ENCODE data around the gene ELMO1. TPM values are rescaled to one million over a fixed set of nuclear protein-coding genes. Genes with fewer than 3 reads are reported as not detected.

ELMO1 gene
- total RNA-seq, 1 experiment from 2014 or later: 1.1 TPM

DNA sequence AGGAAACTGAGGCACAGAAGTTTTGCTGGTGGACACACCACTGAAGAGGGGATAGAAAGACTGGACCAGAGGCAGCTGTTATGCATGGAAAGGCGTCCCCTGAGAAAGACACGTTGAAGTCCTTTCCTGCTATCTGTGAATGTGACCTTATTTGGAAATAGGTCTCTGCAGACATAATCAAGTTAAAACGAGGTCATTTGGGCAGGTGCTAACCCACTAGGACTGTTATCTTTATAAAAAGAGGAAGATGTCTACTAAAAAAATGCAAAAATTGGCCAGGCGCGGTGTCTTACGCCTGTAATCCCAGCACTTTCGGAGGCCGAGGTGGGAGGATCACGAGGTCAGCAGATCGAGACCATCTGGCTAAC, 31.6 kb downstream of the ELMO1 start (continued):
- TF ChIP-seq, protein P1, sequence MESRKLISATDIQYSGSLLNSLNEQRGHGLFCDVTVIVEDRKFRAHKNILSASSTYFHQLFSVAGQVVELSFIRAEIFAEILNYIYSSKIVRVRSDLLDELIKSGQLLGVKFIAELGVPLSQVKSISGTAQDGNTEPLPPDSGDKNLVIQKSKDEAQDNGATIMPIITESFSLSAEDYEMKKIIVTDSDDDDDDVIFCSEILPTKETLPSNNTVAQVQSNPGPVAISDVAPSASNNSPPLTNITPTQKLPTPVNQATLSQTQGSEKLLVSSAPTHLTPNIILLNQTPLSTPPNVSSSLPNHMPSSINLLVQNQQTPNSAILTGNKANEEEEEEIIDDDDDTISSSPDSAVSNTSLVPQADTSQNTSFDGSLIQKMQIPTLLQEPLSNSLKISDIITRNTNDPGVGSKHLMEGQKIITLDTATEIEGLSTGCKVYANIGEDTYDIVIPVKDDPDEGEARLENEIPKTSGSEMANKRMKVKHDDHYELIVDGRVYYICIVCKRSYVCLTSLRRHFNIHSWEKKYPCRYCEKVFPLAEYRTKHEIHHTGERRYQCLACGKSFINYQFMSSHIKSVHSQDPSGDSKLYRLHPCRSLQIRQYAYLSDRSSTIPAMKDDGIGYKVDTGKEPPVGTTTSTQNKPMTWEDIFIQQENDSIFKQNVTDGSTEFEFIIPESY (IDR thresholded peaks at IDR 0.05; ENCODE audit: extremely low read depth, insufficient replicate concordance, low read length): no peak
- TF ChIP-seq ZFX (IDR thresholded peaks at IDR 0.05): no peak
- no peak for TF ChIP-seq YY1 (IDR thresholded peaks at IDR 0.05; ENCODE audit: extremely low read depth, insufficient replicate concordance, low read depth, low read length)
- TF ChIP-seq, protein P2, sequence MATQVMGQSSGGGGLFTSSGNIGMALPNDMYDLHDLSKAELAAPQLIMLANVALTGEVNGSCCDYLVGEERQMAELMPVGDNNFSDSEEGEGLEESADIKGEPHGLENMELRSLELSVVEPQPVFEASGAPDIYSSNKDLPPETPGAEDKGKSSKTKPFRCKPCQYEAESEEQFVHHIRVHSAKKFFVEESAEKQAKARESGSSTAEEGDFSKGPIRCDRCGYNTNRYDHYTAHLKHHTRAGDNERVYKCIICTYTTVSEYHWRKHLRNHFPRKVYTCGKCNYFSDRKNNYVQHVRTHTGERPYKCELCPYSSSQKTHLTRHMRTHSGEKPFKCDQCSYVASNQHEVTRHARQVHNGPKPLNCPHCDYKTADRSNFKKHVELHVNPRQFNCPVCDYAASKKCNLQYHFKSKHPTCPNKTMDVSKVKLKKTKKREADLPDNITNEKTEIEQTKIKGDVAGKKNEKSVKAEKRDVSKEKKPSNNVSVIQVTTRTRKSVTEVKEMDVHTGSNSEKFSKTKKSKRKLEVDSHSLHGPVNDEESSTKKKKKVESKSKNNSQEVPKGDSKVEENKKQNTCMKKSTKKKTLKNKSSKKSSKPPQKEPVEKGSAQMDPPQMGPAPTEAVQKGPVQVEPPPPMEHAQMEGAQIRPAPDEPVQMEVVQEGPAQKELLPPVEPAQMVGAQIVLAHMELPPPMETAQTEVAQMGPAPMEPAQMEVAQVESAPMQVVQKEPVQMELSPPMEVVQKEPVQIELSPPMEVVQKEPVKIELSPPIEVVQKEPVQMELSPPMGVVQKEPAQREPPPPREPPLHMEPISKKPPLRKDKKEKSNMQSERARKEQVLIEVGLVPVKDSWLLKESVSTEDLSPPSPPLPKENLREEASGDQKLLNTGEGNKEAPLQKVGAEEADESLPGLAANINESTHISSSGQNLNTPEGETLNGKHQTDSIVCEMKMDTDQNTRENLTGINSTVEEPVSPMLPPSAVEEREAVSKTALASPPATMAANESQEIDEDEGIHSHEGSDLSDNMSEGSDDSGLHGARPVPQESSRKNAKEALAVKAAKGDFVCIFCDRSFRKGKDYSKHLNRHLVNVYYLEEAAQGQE (IDR thresholded peaks at IDR 0.05; ENCODE audit: low read depth): no peak

DNA sequence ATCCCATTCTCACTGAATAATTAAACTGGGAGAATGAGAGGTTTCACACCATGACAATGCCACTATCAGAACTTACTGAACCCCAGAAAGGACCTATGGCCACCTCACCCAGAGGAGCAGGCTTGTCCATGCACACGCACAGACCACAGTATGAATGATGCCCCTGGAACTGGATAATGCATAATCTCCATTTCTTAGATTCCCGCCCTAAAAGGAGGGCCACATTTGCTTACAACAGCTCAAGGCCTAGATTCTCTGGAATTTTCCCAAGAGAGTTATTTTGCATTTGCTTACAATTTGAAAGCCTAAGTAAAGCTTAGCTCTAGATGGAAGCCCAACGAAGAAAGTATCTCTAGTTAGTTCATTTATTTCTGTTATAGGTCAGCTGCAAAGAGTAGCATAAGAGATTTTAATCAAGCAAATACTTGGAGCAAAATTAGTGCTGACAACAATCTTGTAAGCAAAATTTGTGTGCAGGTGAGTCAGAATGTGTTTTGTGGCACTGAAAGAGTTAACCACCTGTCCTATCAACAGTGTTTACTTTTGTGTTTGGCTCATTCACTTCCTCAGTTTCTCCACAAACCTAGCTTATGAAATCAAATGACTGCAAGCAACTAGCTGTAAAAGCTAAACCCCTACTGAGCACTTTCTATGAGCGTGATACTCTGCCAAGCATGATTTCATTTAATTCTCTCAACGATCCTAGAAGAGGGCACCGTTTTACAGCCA, 32.1 kb downstream of the ELMO1 start:
- H3K4me3 ChIP-seq (replicated peaks in 1 of 2; ENCODE audit: low read depth in 1 of 2, low read length in 2 of 2): no peak overlapping the region
- H4K20me1 ChIP-seq (ENCODE audit: insufficient read depth): no peaks in the 10 kb centered on the region
- BruUV-seq (replicated peaks): no TSS peak
- H3K9ac ChIP-seq (ENCODE audit: low read length): no peak overlapping the region
- no peaks in the 10 kb centered on the region for H3K36me3 ChIP-seq (ENCODE audit: control insufficient read depth in 1 of 2, insufficient read depth in 2 of 2, low read length in 2 of 2)
- H3K9me2 ChIP-seq (ENCODE audit: insufficient read depth): no peaks in the 10 kb centered on the region
- CTCF ChIA-PET: no interaction called here
- DNase-seq (ENCODE audit: low read depth, low spot score) (no peak), ATAC-seq (no peak)
- no peaks in the 10 kb centered on the region; a peak in 1 of 4 replicates for H3K9me3 ChIP-seq (ENCODE audit: control insufficient read depth in 1 of 2, insufficient read depth in 1 of 2, low read depth in 1 of 2, low read length in 2 of 2)
- no peak overlapping the region for H2AFZ ChIP-seq (ENCODE audit: low read depth, low read length, poor library complexity, severe bottlenecking)
- H3K27ac ChIP-seq (ENCODE audit: low read depth, low read length): no peak overlapping the region
- no peaks in the 10 kb centered on the region for H3K79me2 ChIP-seq (ENCODE audit: insufficient read depth, low read length)
- no peak overlapping the region for H3K4me2 ChIP-seq (ENCODE audit: low read length)
- RAD21 ChIA-PET (ENCODE audit: low non-redundant PET in 1 of 2, low total read pairs in 2 of 2, uncharacterized antibody in 2 of 2, unreplicated experiment in 2 of 2): no interaction called here
- intact Hi-C loops (cut with micrococcal nuclease): no loop called here
- H3K4me1 ChIP-seq (ENCODE audit: control insufficient read depth in 1 of 2, insufficient read depth in 2 of 2, low read length in 2 of 2): no peaks in the 10 kb centered on the region
- H3K27me3 ChIP-seq (ENCODE audit: insufficient read depth, low read length): peaks cover 51% of the 10 kb centered on the region
- POLR2A ChIA-PET: no interaction called here
- TF ChIP-seq JUND (IDR thresholded peaks at IDR 0.05) (no peak), ELF1 (IDR thresholded peaks at IDR 0.05; ENCODE audit: borderline replicate concordance, low read depth) (no peak), SRF (IDR thresholded peaks at IDR 0.05; ENCODE audit: low read depth) (no peak), EZH2 (IDR thresholded peaks at IDR 0.05) (no peak), SIN3A (IDR thresholded peaks at IDR 0.05; ENCODE audit: low read depth) (no peak), ZFX (IDR thresholded peaks at IDR 0.05) (no peak), TCF7L2 (IDR thresholded peaks at IDR 0.05; ENCODE audit: borderline replicate concordance, extremely low read depth, insufficient read depth, insufficient read length) (no peak), POLR2AphosphoS5 (IDR thresholded peaks at IDR 0.05; ENCODE audit: low read depth, low read length) (no peak), CBX3 (IDR thresholded peaks at IDR 0.05; ENCODE audit: low read depth) (no peak), EGR1 (IDR thresholded peaks at IDR 0.05; ENCODE audit: low read depth) (no peak)
- TF ChIP-seq, protein P1 (IDR thresholded peaks at IDR 0.05; ENCODE audit: extremely low read depth, insufficient replicate concordance, low read length): no peak
- TF ChIP-seq, protein P3, sequence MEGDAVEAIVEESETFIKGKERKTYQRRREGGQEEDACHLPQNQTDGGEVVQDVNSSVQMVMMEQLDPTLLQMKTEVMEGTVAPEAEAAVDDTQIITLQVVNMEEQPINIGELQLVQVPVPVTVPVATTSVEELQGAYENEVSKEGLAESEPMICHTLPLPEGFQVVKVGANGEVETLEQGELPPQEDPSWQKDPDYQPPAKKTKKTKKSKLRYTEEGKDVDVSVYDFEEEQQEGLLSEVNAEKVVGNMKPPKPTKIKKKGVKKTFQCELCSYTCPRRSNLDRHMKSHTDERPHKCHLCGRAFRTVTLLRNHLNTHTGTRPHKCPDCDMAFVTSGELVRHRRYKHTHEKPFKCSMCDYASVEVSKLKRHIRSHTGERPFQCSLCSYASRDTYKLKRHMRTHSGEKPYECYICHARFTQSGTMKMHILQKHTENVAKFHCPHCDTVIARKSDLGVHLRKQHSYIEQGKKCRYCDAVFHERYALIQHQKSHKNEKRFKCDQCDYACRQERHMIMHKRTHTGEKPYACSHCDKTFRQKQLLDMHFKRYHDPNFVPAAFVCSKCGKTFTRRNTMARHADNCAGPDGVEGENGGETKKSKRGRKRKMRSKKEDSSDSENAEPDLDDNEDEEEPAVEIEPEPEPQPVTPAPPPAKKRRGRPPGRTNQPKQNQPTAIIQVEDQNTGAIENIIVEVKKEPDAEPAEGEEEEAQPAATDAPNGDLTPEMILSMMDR (IDR thresholded peaks at IDR 0.05 in 2 of 3, conservative IDR thresholded peaks at IDR 0.05 in 1 of 3; ENCODE audit: borderline replicate concordance in 1 of 3, insufficient read depth in 1 of 3, low read depth in 2 of 3, low read length in 2 of 3): no peak
